Adrenal gland (tissue), 12 donors: ENCODE data around the gene PLA2G4E. TPM values are rescaled to one million over a fixed set of nuclear protein-coding genes. Genes with fewer than 3 reads are reported as not detected.
A peak's percentile ranks its signal among the peaks of the same experiment; 100 is the strongest.

Experiments used
- DNase-seq, 7 donors: peaks; one replicate each; pipeline ENCODE4 v3.0.0-alpha.2; 2019 to 2020
- H3K27ac ChIP-seq, 5 donors: fragments of 200-600 bp; sonication (generic) in 4 of 5; 1 replicate in 3 of 5; 2 replicates in 2 of 5; pipeline versions ENCODE4 v1.5.1 to v1.8.0; 2016 to 2020; ENCODE audit warnings: mild to moderate bottlenecking in 1 of 5
- H3K27me3 ChIP-seq: fragments of 200-600 bp; 2 replicates; pipeline ENCODE4 v1.8.0; 2021
- H3K36me3 ChIP-seq, 2 donors: fragments of 200-600 bp; replicated peaks in 1 of 2; 1 replicate in 1 of 2; 2 replicates in 1 of 2; pipeline versions ENCODE4 v1.5.1 to v1.8.0; 2018 to 2022
- H3K4me1 ChIP-seq, 2 donors: fragments of 200-600 bp; replicated peaks in 1 of 2; 1 replicate in 1 of 2; 2 replicates in 1 of 2; pipeline versions ENCODE4 v1.5.1 to v1.8.0; 2018 to 2021
- H3K4me3 ChIP-seq, 4 donors: fragments of 200-600 bp; sonication (generic) in 3 of 4; one replicate each; pipeline ENCODE4 v1.5.1; 2016 to 2018
- H3K9me3 ChIP-seq, 3 donors: fragments of 200-600 bp; sonication (generic) in 1 of 3; replicated peaks in 1 of 3; 1 replicate in 2 of 3; 2 replicates in 1 of 3; pipeline versions ENCODE4 v1.5.1 to v1.8.0; 2016 to 2021
- CTCF ChIP-seq, 6 experiments: fragments of 450-650 bp in 4 of 6; fragments of 200-600 bp in 2 of 6; sonication (generic) in 1 of 6; IDR thresholded peaks; 1 replicate in 5 of 6; 2 replicates in 1 of 6; pipeline versions ENCODE4 v1.5.1 to v1.8.0; 2016 to 2021; ENCODE audit warnings: antibody characterized with exemption in 6 of 6, mild to moderate bottlenecking in 2 of 6, moderate library complexity in 1 of 6
- POLR2A ChIP-seq, 2 donors: fragments of 450-650 bp; IDR thresholded peaks; one replicate each; pipeline ENCODE4 v1.6.1; 2017; ENCODE audit warnings: antibody characterized with exemption in 2 of 2, mild to moderate bottlenecking in 2 of 2, moderate library complexity in 1 of 2
- WGBS, 4 donors: extraction: QIAGEN DNeasy Blood & Tissue Kit in 2 of 4; methylation state at CpG; one replicate each; pipeline versions ENCODE4 v1.1.5 to v1.1.7; 2013 to 2017; 5-methylcytosine and 5-hydroxymethylcytosine counted together
- intact Hi-C, 2 donors: fragments of 100-400 bp; cut with DNase I; formaldehyde crosslinking; loops; one replicate each; pipeline versions ENCODE4 v1.14.1 to v1.15.0; 2022 to 2023
- polyA plus RNA-seq, 3 donors: library from polyadenylated mRNA; stranded (reverse); fragments of 200-250 nt in 2 of 3; fragments of 350-450 nt in 1 of 3; fragmentation: Illumina TruSeq in 1 of 3; extraction: RNeasy Lipid Tissue Mini Kit (QIAGEN cat#74804) in 1 of 3; gene quantifications; one replicate each; pipeline ENCODE4 v1.2.3, GENCODE V29; 2013 to 2014
- total RNA-seq, 9 donors: library from RNA; depleted of rRNA in 4 of 9; stranded (reverse); fragments of >200 nt in 4 of 9; fragments of 120-200 nt in 1 of 9; fragmentation: NEBNext Ultra II Directional in 1 of 9; extraction: Animal tissue kit (Norgen Biotek cat#: 25700) in 1 of 9; gene quantifications; one replicate each; pipeline versions ENCODE4 v1.1.0 to v1.2.4, GENCODE V29; 2013 to 2023
- donor health status: healthy with polysubstance abuse.
- donor health status: Bipolar disorder and iron deficiency.
- donor health status: DM: yes; HTN: yes; CAD: no.
- donor health status: DM: no; HTN: no; CAD: no.
- donor health status: DM: no; HTN: no; CAD: no.
- donor health status: DM: yes; HTN: yes; CAD: no.

Gene PLA2G4E
- total and polyA plus RNA-seq, 12 donors: 0.03 to 1.1 (median 0.23) TPM; not detected in 8

DNA sequence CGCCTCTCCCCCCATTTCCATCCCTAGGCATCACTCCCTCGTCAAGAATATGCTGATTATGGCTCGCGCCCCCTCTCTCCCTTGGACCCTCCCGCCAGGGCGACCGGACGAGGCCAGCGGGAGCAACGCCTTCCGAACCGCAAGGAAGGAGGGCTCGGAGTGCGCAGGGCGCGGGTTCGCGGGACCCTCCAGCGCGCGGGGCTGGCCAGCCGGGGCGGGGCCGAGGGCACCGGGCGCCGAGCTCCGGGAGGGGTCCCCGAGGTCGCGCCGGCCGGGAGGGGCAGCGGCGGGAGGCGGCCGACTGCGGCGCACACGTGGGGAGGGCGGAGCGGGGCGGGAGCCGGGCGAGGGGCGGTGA is 49.0 kb downstream of the PLA2G4E start:
- intact Hi-C loops: loop anchor here in 1 of 2 donors (10.0 kb wide), 1 partner anchor 47 kb away; no protein-coding TSS in a partner anchor
- TF ChIP-seq POLR2A (IDR thresholded peaks at IDR 0.05) (no peak), CTCF (IDR thresholded peaks at IDR 0.05) (no peak)
- H3K4me3 ChIP-seq: peak overlapping the region; percentile 29 to 68 (median 50)
- peak overlapping the region in 4 of 5 donors; percentile 75 to 87 (median 79) for H3K27ac ChIP-seq
- H3K9me3 ChIP-seq: no peaks in the 10 kb centered on the region
- peak in 3 of 7 donors; percentile 14 to 52 (median 42) for DNase-seq
- peaks cover 0 to 20% of the 10 kb centered on the region in 2 donors for H3K4me1 ChIP-seq
- WGBS, 4 donors: 0 to 2% (median 1%) methylated on average over 7 to 46 of the region's 46 CpGs
- H3K36me3 ChIP-seq: no peaks in the 10 kb centered on the region
- no peaks in the 10 kb centered on the region for H3K27me3 ChIP-seq

DNA sequence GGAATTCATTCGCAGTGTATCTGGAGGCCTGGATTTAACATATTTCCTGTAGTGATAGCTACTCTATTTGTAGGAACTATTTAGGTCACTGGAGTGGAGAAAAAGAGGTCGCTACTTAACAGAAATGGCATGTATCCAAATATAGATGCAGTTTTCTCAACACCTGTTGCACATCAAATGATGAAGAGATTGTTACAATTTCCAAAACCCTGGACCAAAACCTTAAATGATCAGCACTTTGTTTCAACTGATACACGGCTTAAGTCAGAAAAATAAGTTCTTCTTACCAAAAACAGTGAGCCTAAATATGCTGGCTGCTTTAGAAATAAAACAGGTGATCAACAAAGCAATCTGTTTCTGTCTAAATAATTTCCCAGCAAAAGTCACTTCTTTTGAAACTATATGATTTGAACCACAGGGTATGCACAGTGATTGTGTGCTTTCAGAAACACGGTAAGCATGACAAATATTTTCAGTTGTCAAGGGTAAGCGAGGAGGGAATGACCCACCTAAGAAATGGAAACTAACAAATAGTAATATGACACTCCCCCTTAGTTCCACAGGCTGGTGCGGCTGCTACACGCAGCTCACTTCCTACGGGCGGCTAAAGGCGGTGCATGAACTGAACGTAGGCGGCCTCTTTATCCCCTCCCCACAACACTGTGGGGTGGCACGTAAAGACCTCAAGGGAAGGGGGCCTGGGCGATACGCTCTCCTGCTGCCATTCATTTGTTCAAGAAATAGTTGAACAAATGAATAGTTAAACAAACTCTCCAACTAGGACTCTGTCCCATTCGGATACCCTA is 49.5 kb downstream of the PLA2G4E start:
- no peaks in the 10 kb centered on the region for H3K9me3 ChIP-seq
- H3K36me3 ChIP-seq: no peaks in the 10 kb centered on the region
- peaks cover 0 to 22% of the 10 kb centered on the region in 2 donors for H3K4me1 ChIP-seq
- TF ChIP-seq POLR2A (IDR thresholded peaks at IDR 0.05): peak in 1 of 2 donors; percentile 76
- peak in 3 of 6 experiments; percentile 16 to 31 (median 24) for TF ChIP-seq CTCF (IDR thresholded peaks at IDR 0.05)
- no peaks in the 10 kb centered on the region for H3K27me3 ChIP-seq
- DNase-seq: peak; percentile 38 to 71 (median 56)
- WGBS, 4 donors: 8 to 10% (median 9%) methylated on average over 16 of the region's 16 CpGs
- intact Hi-C loops: loop anchor here in 1 of 2 donors (10.0 kb wide), 1 partner anchor 46 kb away; no protein-coding TSS in a partner anchor
- H3K4me3 ChIP-seq: peak overlapping the region; percentile 10 to 68 (median 39)
- H3K27ac ChIP-seq: peak overlapping the region in 4 of 5 donors; percentile 75 to 87 (median 79)

DNA sequence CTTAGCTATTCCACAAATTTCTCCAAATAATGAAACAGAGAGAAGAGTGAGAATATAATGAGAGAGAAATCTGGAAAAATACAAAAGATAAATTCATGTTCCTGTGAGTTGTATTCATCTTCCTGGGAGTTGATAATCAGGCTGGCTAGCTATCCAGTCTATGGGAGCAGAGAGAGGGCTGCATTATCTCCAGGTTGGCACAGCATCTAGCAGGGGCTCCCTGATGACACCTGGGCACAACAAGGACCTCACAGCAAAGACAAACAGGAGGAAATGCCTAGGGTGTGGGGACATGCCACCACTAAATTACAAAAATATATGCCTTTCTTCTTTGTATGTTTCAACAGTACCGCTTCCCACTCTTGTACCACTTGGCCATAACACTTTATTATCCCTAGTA is 50.4 kb downstream of the PLA2G4E start:
- peak in 3 of 7 donors; percentile 3 to 17 (median 8) for DNase-seq
- no peaks in the 10 kb centered on the region for H3K27me3 ChIP-seq
- H3K27ac ChIP-seq: peak overlapping the region in 1 of 5 donors; percentile 87
- TF ChIP-seq CTCF (IDR thresholded peaks at IDR 0.05) (no peak), POLR2A (IDR thresholded peaks at IDR 0.05) (no peak)
- H3K4me3 ChIP-seq: peak overlapping the region in 1 of 4 donors; percentile 68
- 82 to 92% (median 88%) methylated on average over 1 of the region's 1 CpG for WGBS, 4 donors
- no peaks in the 10 kb centered on the region for H3K9me3 ChIP-seq
- peaks cover 0 to 22% of the 10 kb centered on the region in 2 donors for H3K4me1 ChIP-seq
- intact Hi-C loops: loop anchor here in 1 of 2 donors (10.0 kb wide), 1 partner anchor 46 kb away; no protein-coding TSS in a partner anchor
- H3K36me3 ChIP-seq: no peaks in the 10 kb centered on the region

GRCh38 chr15:41969851-41970431 is 50.9 kb downstream of the PLA2G4E start:
- Histone ChIP-seq H3K9me3 (no peaks in the 10 kb centered on the region), H3K36me3 (no peaks in the 10 kb centered on the region), H3K27me3 (no peaks in the 10 kb centered on the region), H3K4me3 (no peak overlapping the region), H3K27ac (peak overlapping the region in 2 of 5 donors; percentile 30 to 87), H3K4me1 (peaks cover 0 to 22% of the 10 kb centered on the region in 2 donors)
- TF ChIP-seq CTCF (IDR thresholded peaks at IDR 0.05) (no peak), POLR2A (IDR thresholded peaks at IDR 0.05) (no peak)
- intact Hi-C loops: loop anchor here in 1 of 2 donors (10.0 kb wide), 1 partner anchor 45 kb away; no protein-coding TSS in a partner anchor
- peak in 3 of 7 donors; percentile 11 to 49 (median 20) for DNase-seq
- WGBS, 4 donors: 69 to 88% (median 73%) methylated on average over 2 to 3 of the region's 3 CpGs
